NCI-H774 (cell line): ENCODE data around the gene ZNF641.
"Not testable (repeated sequence)": the region's sequence is repeated elsewhere in the genome, so short reads cannot be mapped to it uniquely, and the experiment has no call there.

Source experiments
- DNase-seq: peaks from one replicate; lab custom pipeline; 2025; lab: John Stamatoyannopoulos, UW

Gene ZNF641

GRCh38 chr12:48334808-48335207 is 15.9 kb downstream of the ZNF641 start:
- DNase-seq: no peak

GRCh38 chr12:48333680-48334079 is 17.0 kb downstream of the ZNF641 start:
- DNase-seq: not testable (repeated sequence)

- DNase-seq: no peak
These were observed 19.3 kb downstream of the ZNF641 start for GRCh38 chr12:48331399-48331798.

GRCh38 chr12:48329199-48329939 is 21.4 kb downstream of the ZNF641 start:
- DNase-seq: no peak

GRCh38 chr12:48316491-48316890 is 34.2 kb downstream of the ZNF641 start:
- no peak for DNase-seq

GRCh38 chr12:48311313-48311712 is 39.4 kb downstream of the ZNF641 start:
- no peak for DNase-seq

- DNase-seq: no peak
These were observed 43.5 kb downstream of the ZNF641 start for GRCh38 chr12:48307269-48307668.

GRCh38 chr12:48305190-48305589 is 45.5 kb downstream of the ZNF641 start:
- DNase-seq: no peak

- DNase-seq: no peak
These were observed 48.4 kb downstream of the ZNF641 start for GRCh38 chr12:48302161-48302911.

- no peak for DNase-seq
These were observed 49.9 kb downstream of the ZNF641 start for GRCh38 chr12:48300774-48301173.

- DNase-seq: no peak
These were observed 54.0 kb downstream of the ZNF641 start for GRCh38 chr12:48296586-48297282.

GRCh38 chr12:48292040-48292439 is 58.7 kb downstream of the ZNF641 start:
- DNase-seq: no peak

- no peak for DNase-seq
These were observed 59.2 kb downstream of the ZNF641 start for GRCh38 chr12:48291511-48291910.

GRCh38 chr12:48288387-48289268 is 62.1 kb downstream of the ZNF641 start:
- no peak for DNase-seq
